NB4 (cell line): ENCODE results near the gene ACOT11.

Experiments
- CTCF ChIP-seq: IDR thresholded peaks from one replicate; pipeline ENCODE4 v1.5.1; 2012; ENCODE audit warnings: low read depth, low read length
- POLR2A ChIP-seq: IDR thresholded peaks from 2 replicates; pipeline ENCODE4 v1.6.1; 2011; ENCODE audit warnings: mild to moderate bottlenecking; ENCODE audit not compliant: insufficient read length; ENCODE audit errors: extremely low read depth

GRCh38 chr1:54585181-54586066, 37.4 kb downstream of the ACOT11 start:
- TF ChIP-seq POLR2A (no peak), CTCF (no peak)
